Activated CD8-positive, alpha-beta memory T cell treated with anti-CD3 and anti-CD28 coated beads, Interleukin-2, amount 50 U/mL, for 1 hour (primary cell): ENCODE data around the gene ARL13B.
"Not testable (repeated sequence)": the region's sequence is repeated elsewhere in the genome, so short reads cannot be mapped to it uniquely, and the experiment has no call there.

Experiments used
- DNase-seq: peaks from one replicate; pipeline ENCODE4 v3.0.0-alpha.2; 2020; ENCODE audit errors: extremely low read depth

Gene ARL13B

GRCh38 chr3:93979850-93980676, at the start of gene ARL13B:
Gene ARL13B (plus strand): TSS chr3:93980155. CDS start chr3:93980424, 269 bp downstream.
- DNase-seq, result peak; percentile 87

GRCh38 chr3:93931597-93932229, 48.2 kb upstream of the ARL13B start:
- DNase-seq, result no peak

DNA sequence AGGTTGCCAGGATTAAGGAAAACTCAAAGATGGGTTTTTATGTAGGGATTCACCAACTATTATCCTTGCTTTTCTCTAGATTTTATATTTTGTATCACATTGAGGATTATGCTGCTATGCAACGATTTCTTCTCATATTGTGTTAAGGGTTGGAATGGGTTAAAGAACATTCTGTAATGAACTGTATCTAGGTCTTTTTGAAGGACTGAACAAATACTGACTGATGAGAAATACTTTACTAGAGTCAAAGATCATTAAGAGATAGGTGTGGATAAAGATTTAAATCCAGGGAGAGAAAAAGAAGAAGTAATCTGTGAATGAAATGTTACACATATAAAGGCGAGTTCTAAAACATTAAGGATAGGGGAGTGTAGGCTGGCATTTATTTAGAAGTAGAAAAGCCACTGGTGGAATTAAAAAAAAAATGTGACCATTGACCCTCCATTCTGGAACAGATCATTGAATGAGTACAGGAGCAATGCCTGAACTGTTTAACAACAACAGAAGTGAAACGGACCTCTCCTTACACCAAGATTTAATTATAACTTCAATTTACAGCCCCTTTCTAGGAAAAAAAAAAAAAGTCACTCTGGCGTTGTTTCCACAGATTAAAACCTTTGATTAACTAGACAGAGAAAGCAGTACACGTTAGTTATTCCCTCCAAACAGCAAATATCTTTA, 45.4 kb upstream of the ARL13B start:
- no peak for DNase-seq

DNA sequence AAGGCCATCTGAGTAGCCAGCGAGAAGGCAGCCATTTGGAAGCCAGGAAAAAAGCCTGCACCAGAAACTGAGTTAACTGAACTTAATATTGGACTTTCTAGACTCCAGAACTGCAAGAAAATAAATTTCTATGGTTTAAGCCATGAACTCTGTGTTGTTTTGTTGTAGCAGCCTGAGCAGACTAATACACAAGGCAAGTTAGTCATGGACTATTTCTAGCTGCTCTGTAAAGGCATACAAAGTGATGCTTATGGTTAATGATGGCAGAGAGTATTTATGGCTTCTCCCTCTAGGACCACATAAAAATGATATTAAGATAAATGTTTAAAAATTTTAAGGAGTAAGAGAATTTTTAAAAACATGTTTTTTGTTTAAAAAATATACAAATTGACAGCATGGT, 43.4 kb upstream of the ARL13B start:
- DNase-seq, result no peak

- not testable (repeated sequence) for DNase-seq
These were observed 42.5 kb upstream of the ARL13B start for GRCh38 chr3:93937485-93937884.

- not testable (repeated sequence) for DNase-seq
These were observed 30.0 kb upstream of the ARL13B start for GRCh38 chr3:93949958-93950357.

DNA sequence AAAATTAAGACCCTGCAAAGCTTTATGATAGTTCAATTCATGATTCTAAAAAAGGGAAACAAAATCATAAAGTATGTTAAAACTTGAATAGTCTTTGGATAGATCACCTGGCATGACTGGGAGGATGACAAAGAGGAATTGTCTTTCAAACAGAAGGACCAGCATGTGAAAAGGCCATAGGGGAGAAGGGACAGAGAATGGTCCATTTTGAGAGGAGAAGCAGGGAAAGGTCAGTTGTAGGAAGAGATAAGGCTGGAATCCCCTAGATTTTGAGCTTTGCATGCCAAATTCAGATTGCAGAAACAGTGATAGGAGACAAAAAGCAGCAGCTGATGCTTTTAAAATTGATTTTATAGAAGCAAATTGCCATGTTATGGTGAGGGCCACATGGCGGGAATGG, 18.9 kb upstream of the ARL13B start:
- no peak for DNase-seq

GRCh38 chr3:93961489-93961888, 18.5 kb upstream of the ARL13B start:
- no peak for DNase-seq

- DNase-seq, result no peak
These were observed 17.2 kb upstream of the ARL13B start for GRCh38 chr3:93962798-93963197.

DNA sequence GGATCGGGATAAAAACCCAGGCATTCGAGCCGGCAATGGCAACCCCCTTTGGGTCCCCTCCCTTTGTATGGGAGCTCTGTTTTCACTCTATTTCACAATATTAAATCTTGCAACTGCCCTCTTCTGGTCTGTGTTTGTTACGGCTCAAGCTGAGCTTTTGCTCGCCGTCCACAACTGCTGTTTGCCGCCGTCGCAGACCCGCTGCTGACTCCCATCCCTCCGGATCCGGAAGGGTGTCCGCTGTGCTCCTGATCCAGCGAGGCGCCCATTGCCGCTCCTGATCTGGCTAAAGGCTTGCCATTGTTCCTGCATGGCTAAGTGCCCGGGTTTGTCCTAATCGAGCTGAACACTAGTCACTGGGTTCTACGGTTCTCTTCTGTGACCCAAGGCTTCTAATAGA, 14.8 kb upstream of the ARL13B start:
- not testable (repeated sequence) for DNase-seq

- no peak for DNase-seq
These were observed 10.5 kb upstream of the ARL13B start for GRCh38 chr3:93969443-93969842.

DNA sequence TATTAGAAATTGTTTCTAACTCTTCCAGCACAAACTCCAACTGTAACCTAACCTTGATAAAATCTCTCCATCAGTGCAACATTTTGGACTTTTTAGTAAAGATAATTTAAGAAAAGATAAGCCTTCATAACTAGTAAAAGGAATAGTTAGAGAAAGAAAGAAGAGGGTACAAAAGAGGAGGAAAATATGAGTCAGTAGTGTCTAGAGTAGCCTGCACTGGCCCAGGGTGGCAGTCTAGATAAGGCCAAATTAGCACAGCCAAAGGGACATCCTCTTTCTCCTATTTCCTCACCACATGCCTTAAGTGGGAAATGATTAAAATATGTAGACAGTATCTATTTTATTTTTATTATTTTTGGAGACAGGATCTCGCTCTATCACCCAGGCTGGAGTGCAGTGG, 10.0 kb upstream of the ARL13B start:
- DNase-seq, result no peak

DNA sequence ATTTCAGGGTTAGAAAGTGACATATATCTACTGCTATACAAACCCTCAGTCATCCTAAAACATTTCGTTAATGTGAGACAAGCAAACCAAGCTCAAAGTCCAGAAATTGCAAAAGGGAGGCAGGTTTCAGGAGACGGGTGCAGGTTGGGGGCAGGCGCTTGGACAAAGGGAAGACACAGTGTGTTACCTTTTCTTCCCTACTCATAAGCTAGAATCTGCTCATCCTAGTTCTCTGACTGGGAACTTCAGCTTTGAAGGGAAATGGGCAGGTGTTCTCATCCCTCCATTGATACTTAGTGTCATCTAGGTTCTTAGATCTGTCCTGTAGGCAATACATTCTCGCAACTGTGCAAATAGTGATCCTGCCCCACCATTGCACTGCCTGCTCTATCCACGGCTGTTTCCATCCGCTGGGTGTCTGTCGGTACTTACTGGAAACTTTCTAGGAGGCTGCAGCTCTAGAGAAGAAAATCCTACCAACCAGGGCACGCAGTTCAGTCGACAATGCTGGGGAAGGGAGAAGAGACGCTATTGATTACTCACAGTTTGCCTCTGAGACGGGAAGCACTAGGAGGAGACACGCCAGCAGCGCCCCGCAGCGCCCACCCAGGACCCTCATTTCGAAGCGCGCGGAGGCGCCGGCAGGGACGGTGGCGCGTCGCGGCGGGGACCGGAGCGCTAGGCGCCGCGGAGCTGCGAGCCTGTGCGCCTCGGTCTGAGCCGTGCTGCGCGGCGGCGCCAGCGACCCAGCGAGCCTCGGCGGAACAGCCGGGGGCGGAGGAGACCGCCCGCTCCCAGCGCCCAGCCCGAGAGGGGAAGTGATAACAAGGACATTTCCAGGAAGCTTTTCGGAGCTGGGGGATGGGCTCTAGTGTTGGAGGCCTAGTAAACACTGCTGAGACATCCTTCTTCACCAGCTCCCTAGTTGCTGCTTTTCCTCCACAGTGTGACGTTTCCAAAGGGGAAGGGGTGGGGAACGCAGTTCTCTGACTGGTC, 6.5 kb upstream of the ARL13B start, which contains the start of gene PROS1:
PROS1 (minus strand) TSS at position 766 of the 996 bp plus-strand sequence; CDS start at position 619, 147 bp downstream.
- DNase-seq, result no peak

DNA sequence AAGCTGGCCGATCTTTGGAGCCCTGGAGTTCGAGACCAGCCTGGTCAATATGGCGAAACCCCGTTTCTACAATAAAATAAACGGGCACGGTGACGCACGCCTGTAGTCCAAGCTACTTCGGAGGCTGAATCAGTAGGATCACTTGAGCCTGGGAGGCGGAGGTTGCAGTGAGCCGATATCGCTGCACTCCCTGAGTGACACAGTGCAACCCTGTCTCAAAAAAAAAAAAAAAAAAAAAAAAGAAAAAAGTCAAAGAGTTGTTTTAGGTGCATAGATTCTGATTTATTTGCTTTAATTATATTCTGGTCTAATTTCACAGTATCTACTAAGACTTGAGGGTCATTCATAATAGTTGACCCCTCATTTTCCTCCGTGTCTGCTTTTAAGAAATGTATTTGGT, 1.7 kb downstream of the ARL13B start:
- no peak for DNase-seq

DNA sequence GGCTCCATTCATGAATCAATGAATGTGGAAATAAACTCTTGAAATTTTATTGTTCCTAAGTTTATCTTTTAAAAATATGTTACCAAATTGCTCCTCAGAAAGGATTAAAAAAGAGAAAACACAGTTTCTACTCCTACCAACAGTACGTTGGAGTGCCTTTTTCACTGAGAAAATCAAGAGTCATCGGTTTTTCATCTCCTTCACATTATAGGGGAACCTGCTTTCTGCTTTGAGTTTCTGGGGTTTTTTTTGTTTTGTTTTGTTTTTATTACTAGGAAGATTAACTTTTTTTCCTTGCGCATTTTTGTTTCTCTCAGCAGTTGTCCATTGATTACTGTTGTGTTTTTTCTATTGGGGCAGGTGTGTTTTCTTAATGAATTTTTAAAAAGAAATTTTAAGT, 3.5 kb downstream of the ARL13B start:
- DNase-seq, result no peak

DNA sequence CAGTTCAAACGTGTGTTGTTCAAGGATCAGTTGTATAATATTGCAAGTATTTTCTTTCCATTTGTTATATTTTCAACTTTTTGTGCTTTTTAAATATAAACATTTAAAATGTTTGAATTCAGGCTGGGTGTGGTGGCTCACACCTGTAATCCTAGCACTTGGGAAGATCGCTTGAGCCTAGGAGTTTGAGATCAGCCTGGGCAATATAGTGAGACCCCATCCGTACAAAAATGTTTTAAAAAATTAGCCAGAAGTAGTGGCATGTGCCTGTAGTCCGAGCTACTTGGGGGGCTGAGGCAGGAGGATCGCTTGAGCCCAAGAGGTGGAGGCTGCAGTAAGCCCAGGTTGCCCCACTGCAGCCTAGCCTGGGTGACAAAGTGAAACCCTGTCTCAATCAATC, 4.7 kb downstream of the ARL13B start:
- no peak for DNase-seq

DNA sequence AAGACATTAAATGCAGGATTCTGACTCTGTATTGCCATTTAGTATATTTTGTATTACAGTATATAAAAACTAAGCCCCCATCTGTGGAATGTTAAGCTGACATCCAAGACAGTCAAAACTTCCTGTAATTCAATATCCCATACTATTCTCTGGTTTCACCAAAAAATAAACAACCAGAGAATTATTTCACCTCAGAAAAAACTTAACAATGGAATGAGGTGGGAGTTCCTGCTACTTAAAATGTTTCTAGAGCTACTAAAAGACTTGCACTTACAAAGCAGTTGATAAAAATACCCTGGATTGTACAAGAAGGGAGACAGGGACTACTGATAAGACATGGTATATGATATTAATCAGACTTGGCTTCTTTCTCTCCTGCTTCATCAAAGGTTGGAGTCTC, 8.3 kb downstream of the ARL13B start:
- no peak for DNase-seq

DNA sequence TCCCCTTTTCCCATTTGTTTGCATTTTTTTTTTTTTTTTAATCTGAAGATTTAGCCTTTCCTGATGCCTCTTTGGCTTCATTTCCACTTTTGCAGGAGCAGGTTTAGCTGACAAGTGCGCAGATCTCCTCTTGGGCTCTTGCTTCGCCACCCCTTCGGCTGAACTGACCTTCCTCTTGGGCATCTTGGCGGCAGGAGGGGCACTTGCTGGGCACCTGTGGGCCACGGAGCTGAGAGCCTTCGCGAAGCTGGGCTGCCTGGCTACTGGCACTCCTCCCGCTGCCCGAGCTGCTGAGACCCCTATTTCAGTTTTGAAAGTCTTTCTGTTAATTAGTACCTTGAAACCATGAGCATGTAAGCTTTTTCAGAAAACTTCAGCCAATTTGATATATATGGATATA, 8.8 kb downstream of the ARL13B start:
- no peak for DNase-seq

- DNase-seq, result no peak
These were observed 9.3 kb downstream of the ARL13B start for GRCh38 chr3:93989241-93989640.

GRCh38 chr3:93991631-93992030, 11.7 kb downstream of the ARL13B start:
- DNase-seq, result no peak

GRCh38 chr3:93992207-93992606, 12.3 kb downstream of the ARL13B start:
- no peak for DNase-seq
